Ishikawa (cell line): ENCODE data around the gene PDP2.

ENCODE experiments used
- CREB1 ChIP-seq: IDR thresholded peaks from 2 replicates; pipeline ENCODE4 v1.6.1; 2012; ENCODE audit warnings: low read depth
- EP300 ChIP-seq: IDR thresholded peaks from 2 replicates; pipeline ENCODE4 v1.6.1; 2012; ENCODE audit warnings: borderline replicate concordance

- no peak for TF ChIP-seq CREB1
- no peak for TF ChIP-seq EP300
These were observed 5.2 kb downstream of the PDP2 start for GRCh38 chr16:66885491-66885890.
